GM19397 (cell line): ENCODE data around the gene FAM114A1.
"Not testable (repeated sequence)": the region's sequence is repeated elsewhere in the genome, so short reads cannot be mapped to it uniquely, and the experiment has no call there.

Source experiments
- ATAC-seq: cut with Tn5 transposase; IDR thresholded peaks from one replicate; pipeline ENCODE4 v1.9.1; 2021; ENCODE audit warnings: mild to moderate bottlenecking, moderate library complexity; ENCODE audit not compliant: unreplicated experiment

Gene FAM114A1

DNA sequence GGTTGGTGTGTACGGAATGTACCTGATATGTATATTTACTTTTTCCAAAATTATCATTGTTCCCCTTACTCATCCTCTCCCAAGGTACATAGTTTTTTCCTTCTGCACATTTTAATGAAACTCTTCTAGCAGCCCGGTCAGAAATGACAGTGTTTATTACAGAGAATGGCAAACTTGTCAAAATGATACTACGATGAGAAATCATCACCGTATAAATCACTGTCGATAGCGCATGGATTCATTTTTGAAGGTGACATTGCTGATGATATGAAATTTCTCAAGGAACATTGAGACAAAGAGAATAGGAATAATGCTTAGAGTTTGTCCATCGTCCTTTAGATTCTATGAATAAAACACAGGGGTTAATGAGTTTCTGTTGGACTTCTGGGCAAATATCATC is 30.6 kb downstream of the FAM114A1 start:
- ATAC-seq, result no peak

DNA sequence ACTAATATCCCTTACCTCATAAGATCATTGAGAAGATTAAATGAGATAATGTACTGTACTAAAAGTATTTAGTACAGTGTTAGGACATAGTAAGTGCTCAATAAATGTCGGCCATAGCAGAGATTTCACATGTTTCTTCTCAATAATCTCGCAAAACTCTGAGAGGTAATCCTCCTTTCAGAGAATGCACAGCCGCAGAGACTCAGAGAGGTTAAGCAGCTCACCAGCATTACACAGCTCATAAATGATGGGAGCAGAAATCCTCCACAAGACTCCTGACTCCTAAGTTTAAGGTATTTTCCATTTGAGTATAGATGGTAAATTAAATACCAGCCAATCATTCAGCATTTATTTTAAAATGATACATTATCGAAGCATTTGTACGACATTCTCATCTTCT is 34.6 kb downstream of the FAM114A1 start:
- no peak for ATAC-seq

DNA sequence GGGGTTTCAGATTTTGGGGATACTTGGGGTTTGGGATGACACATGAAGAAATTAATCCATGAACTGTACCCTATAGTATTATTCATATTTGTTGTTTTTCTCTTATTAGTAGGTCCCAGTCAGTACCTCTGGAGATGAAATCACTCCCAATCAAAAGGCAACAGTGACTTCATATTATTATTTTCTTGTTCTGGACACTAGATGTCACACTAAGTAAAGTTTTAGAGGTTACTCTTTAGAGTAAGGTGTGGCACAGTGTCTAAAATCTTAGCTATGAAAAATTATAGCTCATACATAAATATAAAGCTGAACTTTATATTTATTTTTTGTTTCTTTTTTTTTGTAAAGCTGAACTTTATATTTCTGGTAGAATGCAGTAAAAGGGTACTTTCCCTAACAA is 35.1 kb downstream of the FAM114A1 start:
- ATAC-seq, result no peak

DNA sequence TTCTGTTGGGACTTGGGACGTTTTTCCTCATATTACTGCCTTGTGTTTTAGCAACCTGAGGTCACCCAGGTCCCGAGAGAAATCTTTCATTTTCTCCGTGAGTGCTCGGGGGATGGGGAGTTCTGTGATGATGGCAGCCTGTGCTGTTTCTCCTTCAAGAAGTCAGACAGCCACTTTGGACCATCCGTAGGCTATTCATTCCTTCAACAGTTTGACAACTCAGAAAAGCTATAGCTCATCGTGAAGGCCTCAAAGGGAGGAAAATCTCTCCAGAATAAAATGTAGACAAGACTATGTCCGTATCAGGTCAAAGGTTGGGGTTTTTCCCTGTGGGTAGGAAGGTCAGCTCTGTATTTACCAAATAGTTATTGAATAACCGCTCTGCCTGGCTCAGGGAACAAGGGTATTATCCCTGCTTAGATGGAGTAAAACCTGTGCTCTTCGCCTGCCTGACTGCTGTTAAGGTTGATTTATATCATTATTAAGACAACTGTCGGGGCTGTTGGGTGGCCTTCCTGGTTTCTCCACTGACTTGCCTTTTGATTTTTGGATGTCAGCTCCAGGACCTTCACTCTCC is 36.6 kb downstream of the FAM114A1 start:
- no peak for ATAC-seq

DNA sequence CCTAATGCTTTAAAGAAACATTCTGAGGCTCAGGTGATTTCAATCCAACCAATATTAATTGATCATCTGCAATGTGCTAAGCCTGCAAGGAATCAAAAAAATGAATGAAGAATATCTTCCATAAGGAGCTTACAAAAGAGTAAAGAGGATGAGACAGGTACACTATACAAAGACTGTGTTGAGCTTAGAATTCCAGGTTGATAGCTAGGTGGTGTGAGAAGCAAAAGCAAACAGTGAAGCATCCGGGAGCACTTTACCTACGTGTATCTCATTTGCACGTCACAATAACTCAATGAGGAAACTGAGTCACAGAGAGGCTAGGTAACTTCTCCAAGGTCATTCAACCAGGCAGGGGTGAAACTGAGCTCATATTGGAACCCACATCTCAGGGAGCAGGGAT is 37.1 kb downstream of the FAM114A1 start:
- ATAC-seq, result no peak

DNA sequence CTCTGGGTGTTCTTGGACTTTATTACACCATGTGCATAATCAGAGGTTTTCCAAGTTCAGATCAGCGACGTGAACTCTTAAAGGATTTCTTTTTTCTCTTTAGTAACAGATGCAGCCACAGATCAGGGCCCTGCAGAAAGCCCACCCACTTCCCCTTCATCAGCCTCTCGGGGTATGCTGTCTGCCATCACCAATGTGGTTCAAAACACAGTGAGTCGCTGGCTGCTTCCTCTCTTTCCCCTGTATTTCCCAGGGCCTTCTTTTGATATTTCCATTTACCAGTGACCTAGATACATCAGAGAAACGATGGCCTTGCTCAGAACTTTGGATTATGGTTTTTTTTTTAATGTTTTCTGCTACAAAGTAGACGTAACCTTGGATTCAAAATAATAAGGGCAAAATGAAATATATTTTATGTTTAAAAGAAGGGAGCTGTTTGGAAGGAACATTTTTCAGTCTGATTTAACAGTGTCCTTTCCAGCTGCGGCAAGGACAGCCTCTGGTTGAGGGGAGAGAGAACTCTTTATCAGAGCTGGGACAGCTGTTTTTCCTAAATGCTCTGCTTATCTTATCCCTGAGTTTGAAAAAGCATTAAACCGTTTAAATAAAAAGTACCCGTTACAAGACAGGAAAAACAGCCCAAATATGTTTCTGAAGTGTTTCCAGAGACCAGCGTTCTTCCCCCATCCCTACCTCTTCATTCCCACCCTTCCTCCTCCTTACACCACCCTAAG is 38.2 kb downstream of the FAM114A1 start:
- ATAC-seq, result no peak

DNA sequence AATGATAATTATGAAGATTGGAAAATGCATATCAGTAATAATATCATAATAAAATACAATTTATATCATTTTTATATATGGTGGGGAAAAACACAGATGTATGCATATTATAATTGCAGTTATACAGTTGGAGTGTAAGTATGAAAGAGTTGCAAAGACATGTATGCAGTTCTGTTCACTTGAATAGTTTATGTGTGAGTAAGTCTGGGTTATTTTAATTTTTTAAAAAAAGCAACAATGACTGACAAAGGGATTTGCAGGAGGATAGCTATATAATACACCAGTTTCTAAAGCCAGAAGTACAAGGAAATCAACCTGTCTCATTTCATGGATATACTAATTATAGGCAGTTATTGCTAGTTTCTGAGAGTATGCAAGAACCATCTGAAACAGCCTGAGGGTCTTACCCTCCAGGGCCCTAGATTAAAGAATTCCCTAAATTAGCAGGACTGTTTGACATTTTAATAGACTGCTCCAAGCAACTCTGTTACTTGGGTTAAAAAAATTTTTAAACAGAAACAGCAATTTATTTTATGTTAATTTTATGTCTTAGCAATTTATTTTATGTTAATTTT is 40.2 kb downstream of the FAM114A1 start:
- no peak for ATAC-seq

DNA sequence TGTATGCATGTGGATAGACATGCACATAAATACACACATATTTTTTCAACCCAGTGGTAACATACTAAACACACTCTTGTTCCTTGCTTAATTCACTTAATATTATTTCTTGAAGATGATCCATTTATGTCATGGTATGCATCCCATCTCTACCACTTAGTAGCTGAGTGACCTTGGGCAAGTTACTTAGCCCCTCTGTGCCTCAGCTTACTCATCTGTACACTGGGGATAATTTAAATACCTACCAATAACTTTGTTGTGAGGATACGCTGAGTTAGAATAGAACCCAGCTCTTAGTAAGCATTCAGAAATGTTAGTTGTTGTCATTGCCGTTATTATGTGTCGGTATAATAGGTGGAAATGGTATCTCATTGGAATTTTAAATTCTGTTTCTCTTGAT is 41.4 kb downstream of the FAM114A1 start:
- no peak for ATAC-seq

DNA sequence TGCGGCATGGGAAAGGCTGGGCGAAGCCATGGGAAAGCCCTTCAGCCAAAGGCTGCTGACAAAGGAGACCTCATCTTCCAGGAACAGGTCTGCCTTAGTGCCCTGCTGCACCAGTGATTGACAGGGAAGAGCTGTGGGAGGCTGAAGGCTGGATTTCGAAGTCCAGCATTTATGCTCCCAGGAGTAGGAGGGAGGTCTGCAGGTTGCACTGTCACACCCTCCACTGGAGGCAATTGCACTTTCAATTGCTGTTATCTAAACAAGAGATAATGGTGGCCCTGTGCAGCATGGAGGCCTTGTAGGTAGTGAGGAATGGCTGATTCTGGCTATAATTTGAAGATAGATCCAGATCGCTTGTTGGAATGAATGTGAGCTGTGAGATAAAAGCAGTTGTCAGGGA is 43.7 kb downstream of the FAM114A1 start:
- ATAC-seq, result no peak

DNA sequence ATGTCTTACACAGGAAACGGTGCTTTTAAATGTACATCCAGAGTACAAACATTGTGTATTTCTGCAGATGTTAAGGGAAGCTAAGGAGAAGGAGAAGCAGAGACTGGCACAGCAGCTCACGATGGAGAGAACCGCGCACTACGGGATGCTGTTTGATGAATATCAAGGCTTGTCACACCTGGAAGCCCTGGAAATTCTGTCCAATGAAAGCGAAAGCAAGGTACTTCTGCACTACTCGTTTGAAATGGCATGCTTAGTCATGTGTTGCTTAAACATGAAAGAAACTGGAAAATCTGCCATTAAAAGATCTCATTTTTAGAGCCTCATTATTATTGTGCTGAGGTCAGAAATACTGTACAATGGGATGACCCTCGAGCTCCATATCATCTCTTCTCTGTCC is 47.2 kb downstream of the FAM114A1 start:
- no peak for ATAC-seq

DNA sequence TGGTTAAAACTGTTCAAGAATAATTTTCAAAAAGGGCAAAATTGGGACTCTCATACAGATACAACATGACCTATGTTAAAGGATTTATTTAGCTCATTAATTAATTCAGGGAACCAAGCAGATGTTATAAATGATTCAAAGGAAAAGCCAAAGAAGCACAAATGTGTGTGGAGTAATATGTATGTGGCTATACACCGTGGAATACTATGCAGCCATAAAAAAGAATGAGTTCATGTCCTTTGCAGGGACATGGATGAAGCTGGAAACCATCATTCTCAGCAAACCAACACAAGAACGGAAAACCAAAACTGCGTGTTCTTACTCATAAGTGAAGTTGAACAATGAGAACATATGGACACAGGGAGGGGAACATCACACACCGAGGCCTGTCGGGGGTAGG is 48.7 kb downstream of the FAM114A1 start:
- not testable (repeated sequence) for ATAC-seq

DNA sequence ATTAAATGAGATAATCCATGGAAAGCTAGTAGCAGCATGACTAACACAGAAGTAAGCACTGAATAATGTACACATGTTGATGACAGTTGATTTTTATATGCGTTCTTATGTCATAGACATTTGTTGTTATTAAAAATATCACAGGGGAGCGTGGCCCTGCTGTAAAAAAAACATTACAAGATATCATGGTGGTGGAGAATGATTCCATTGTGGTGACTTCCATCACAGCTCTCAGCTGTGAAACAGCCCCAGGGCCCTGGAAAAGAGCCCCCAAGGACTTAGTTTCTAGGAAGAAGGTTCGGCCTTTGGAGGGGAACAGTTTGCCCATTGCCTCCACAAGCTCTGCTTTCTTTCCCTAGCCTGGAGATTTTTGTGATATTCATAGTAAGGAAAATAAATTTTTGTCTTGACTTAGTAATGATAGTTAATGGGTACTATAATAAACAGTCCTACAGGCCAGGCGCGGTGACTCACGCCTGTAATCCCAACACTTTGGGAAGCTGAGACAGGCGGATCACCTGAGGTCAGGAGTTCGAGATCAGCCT is 49.9 kb downstream of the FAM114A1 start:
- no peak for ATAC-seq

DNA sequence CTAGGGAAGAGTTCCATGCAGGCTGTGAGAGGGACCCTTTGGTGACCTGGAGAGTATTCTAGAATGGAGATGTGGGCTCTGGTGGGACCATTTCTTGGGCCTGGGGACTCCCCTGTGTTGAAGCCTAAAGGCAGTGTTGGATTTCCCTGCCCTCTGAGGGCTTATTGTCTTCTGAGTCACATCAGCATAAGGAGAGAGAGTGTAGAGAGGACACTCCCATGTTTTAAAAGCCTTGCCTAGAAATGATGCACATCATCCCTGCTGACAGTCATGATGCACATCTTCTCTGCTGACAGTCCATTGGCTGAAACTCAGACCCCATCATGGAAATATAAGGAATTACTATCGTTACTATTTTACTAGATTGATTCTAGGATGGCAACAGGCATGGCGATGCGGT is 51.9 kb downstream of the FAM114A1 start:
- no peak for ATAC-seq

DNA sequence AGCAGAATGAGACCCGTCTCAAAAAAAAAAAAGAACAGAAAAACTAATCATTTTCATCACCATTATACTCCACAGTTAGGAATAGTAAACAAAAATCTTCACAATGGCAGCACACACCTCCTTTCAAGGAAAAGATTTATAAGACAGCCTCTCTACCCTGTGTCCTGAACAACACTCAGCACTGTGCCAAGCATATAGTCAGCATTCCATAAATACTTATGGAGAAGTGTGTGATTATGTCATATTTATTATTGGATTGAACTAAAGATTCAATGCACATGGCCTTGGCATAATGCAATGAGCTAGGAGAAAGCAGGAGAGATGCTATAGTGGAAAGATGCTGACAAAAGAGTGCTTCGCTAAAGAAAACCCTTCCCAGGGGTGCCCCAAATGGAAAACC is 52.6 kb downstream of the FAM114A1 start:
- no peak for ATAC-seq

DNA sequence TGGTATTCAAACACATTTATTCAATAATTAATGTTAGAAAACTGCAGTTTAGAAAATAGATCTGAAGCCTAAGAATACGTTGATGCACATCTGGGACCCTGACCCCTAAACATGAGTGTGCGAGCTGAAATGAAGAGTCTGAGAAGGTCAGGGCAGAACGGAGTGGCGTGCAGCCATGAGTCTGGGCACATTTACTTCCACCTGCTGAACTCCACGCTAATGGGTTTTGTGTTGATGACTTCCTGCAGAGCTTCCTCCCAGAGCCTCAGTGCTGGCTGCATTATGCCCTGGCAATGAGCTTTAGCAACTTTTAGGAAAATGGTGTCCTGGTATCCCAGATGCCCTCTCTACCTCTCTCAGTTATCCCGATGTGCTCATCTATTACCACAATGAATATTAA is 53.1 kb downstream of the FAM114A1 start:
- no peak for ATAC-seq

DNA sequence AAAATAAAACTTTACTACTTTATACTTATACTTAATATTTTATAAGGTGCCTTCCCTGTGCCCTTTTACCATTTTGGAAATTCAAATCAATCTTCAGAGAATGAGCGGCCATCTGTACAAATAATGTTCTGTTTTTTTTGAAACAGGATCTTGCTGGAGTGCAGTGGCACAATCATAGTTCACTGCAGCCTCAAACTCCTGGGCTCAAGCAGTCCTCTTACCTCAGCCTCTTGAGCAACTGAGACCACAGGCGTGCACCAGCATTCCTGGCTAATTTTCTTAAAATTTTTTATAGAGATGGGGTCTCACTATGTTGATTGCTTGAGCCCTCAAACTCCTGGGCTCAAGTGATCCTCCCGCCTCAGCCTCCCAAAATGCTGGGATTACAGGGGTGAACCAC is 53.5 kb downstream of the FAM114A1 start:
- no peak for ATAC-seq

DNA sequence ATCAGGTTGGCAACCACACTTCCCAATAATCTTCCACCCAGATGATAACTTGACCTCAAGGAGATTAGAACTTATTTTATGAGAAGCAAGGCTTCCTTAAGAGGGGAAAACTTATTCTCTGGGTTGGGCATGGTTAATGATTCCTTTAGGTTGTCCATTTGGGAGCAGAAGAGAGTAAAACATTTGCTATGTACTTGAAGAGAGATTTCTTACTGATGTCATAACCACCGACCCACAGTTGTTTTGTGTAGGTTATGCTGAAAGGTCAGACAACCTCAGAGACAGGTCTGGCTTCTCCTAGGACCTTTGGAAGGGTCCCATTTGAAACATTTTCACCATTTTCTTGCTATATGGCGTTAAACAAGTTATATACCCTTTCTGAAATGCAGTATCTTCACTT is 56.1 kb downstream of the FAM114A1 start:
- ATAC-seq, result no peak

DNA sequence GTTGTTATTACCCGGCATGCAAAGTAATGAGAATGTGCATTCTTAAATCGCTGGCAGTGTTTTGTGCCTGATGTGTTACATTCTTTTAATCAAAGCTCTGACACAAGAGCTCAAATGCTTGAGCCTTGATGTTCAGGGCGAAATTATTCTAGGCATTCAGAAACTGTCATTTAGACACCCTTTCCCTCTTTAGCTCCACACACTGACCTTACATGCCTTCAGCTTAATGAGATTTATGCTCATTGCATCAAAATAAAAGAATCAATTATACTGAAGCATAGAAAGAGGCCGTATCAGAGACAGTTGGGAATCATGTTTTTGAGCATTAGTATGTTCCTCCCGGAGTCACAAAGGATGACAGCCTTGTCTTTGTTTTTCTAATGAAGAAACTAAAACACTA is 56.7 kb downstream of the FAM114A1 start:
- no peak for ATAC-seq

DNA sequence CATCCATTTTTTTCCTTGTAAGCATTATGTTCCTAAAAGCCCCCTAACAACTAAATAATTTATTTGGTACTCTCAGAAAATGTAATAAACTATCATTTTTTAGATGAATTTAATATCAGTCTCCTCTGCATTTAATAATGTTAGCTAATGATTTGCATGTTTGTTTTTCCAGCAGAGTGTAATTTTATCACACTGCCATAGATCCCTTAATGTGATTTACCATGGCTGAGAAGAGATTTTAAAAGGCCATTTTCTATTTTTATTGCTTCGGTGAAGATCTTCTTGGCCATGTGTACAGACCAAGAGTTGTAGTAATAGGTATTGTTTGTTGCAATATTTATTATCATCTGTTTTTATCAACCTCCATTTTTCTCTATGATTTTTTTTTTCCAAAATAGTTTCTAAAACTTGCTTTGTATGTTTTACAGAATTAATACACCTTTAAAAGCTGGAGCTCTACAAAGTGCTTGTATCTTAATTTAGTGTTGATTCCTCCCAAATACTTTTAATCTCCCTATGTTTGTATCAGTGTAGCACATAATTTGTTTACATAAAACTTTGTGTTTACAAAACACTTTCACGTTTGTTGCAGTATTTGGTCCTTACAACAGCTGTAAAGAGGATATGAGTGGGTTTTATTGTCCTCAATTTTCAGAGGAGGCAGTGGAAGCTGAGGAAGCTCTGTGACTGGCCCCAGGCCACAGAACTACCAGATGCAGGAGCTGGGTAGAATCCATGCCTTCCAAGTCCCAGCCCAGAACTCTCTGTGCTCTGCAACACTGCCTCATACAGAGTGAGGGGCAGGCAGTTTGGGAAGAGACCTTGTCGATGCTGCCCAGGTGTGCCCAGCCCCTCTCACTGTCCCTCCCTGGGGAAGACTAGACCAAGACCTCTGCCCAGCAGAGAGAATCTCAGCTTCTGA is 58.1 kb downstream of the FAM114A1 start:
- no peak for ATAC-seq

DNA sequence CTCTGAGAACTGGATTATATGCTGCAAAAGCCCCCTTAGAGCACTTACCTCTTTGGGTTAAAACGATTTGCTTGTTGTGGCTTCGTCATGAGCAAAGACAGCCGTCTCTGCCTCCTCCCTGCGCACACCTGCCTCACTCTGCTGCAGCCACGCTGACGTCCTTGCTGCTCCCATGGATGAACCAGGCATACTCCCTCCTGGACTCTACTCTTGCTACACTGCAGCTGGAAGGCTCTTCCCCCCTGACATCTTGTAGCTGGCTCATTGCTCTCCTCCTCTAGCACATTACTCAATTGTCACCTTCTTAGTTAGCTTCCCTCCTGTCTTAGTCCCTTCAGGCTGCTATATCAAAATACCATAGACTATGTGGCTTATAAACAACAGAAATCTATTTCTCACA is 59.3 kb downstream of the FAM114A1 start:
- ATAC-seq, result no peak

DNA sequence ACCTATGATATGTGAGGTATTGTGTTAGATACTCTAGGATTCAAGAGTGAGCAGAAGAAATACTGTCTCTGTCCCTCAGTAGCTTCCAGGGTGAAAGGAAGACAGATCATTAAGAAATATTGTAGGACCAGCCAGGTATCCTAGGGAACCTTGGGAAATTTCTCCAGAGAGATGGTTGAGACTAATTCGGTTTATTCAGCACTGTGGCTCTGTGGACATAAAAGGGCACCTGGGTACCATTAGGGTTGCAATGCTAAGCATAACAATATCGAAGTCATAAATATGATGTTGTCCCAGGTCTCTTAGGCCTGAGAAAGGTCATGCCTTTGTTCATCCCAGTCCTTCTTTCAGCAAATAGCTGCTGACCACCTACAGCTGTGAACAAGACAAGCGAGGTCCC is 61.0 kb downstream of the FAM114A1 start:
- no peak for ATAC-seq
